CD4-positive, alpha-beta memory T cell (primary cell): ENCODE measurements around the gene PEMT. TPM values are rescaled to one million over a fixed set of nuclear protein-coding genes. Genes with fewer than 3 reads are reported as not detected.

ENCODE experiments used
- CTCF ChIA-PET: fragments of 350-600 bp; sonication (Branson Sonifier 250); formaldehyde crosslinking; loops from one replicate; lab custom pipeline; 2021; ENCODE audit warnings: inconsistent platforms; ENCODE audit not compliant: partially characterized antibody; lab: Charles Lee
- POLR2A ChIA-PET: fragments of 350-600 bp; sonication (Branson Sonifier 250); formaldehyde crosslinking; loops from one replicate; lab custom pipeline; 2021; ENCODE audit not compliant: partially characterized antibody; lab: Charles Lee
- DNase-seq, 5 donors: peaks; one replicate each; pipeline versions ENCODE4 v3.0.0 to v3.0.0-alpha.2; 2020 to 2022; ENCODE audit warnings: mixed read lengths in 1 of 5
- H3K27ac ChIP-seq: one replicate; pipeline ENCODE4 v1.7.0; 2013; ENCODE audit warnings: low read depth, low read length
- H3K27me3 ChIP-seq: 2 replicates; pipeline ENCODE4 v1.7.0; 2013; ENCODE audit warnings: mild to moderate bottlenecking, low read length, moderate library complexity; ENCODE audit not compliant: insufficient read depth
- H3K36me3 ChIP-seq: 2 replicates; pipeline ENCODE4 v1.7.0; 2013; ENCODE audit warnings: mild to moderate bottlenecking, low read length, moderate library complexity; ENCODE audit not compliant: insufficient read depth
- H3K4me1 ChIP-seq: 2 replicates; pipeline ENCODE4 v1.7.0; 2013; ENCODE audit warnings: mild to moderate bottlenecking, low read length, moderate library complexity; ENCODE audit not compliant: insufficient read depth
- H3K4me3 ChIP-seq, 2 donors: one replicate each; pipeline ENCODE4 v1.7.0; 2013; ENCODE audit warnings: low read length in 2 of 2, mild to moderate bottlenecking in 1 of 2
- H3K9me3 ChIP-seq, 2 donors: one replicate each; pipeline ENCODE4 v1.7.0; 2013; ENCODE audit warnings: low read length in 2 of 2, control low read depth in 1 of 2; ENCODE audit not compliant: control insufficient read depth in 1 of 2
- H3K27ac Mint-ChIP-seq, 7 donors: one replicate each; pipeline ENCODE4 v1.8.0; 2020 to 2021; ENCODE audit warnings: mixed read lengths in 7 of 7, mild to moderate bottlenecking in 6 of 7, inconsistent platforms in 3 of 7, moderate library complexity in 3 of 7
- H3K27me3 Mint-ChIP-seq, 2 donors: one replicate each; pipeline ENCODE4 v1.8.0; 2020 to 2021; ENCODE audit warnings: mixed read lengths in 2 of 2
- H3K36me3 Mint-ChIP-seq, 2 donors: one replicate each; pipeline ENCODE4 v1.8.0; 2020 to 2021; ENCODE audit warnings: mixed read lengths in 2 of 2, inconsistent platforms in 1 of 2, mild to moderate bottlenecking in 1 of 2
- H3K4me1 Mint-ChIP-seq, 4 donors: one replicate each; pipeline ENCODE4 v1.8.0; 2020 to 2021; ENCODE audit warnings: mixed read lengths in 4 of 4, mild to moderate bottlenecking in 1 of 4
- H3K4me3 Mint-ChIP-seq, 8 donors: one replicate each; pipeline ENCODE4 v1.8.0; 2020 to 2021; ENCODE audit warnings: mixed read lengths in 8 of 8, mild to moderate bottlenecking in 7 of 8, moderate library complexity in 6 of 8, inconsistent platforms in 3 of 8
- H3K9me3 Mint-ChIP-seq, 8 donors: one replicate each; pipeline ENCODE4 v1.8.0; 2020 to 2021; ENCODE audit warnings: mixed read lengths in 8 of 8, mild to moderate bottlenecking in 5 of 8, inconsistent platforms in 3 of 8, moderate library complexity in 1 of 8
- intact Hi-C: fragments of 100-400 bp; cut with micrococcal nuclease; formaldehyde crosslinking; loops from one replicate; pipeline ENCODE4 v1.15.1; 2023
- polyA plus RNA-seq, 2 donors: library from polyadenylated mRNA; unstranded; fragments of 300-500 nt; fragmentation: Illumina TruSeq; gene quantifications; one replicate each; pipeline ENCODE4 v1.2.3, GENCODE V29; 2021
- total RNA-seq, 2 experiments: library from RNA; stranded (reverse); gene quantifications; one replicate each; pipeline ENCODE4 v1.2.3, GENCODE V29; 2021

PEMT gene
- total and polyA plus RNA-seq, 4 experiments from 2014 or later: 11.6 to 39.0 (median 19.5) TPM

DNA sequence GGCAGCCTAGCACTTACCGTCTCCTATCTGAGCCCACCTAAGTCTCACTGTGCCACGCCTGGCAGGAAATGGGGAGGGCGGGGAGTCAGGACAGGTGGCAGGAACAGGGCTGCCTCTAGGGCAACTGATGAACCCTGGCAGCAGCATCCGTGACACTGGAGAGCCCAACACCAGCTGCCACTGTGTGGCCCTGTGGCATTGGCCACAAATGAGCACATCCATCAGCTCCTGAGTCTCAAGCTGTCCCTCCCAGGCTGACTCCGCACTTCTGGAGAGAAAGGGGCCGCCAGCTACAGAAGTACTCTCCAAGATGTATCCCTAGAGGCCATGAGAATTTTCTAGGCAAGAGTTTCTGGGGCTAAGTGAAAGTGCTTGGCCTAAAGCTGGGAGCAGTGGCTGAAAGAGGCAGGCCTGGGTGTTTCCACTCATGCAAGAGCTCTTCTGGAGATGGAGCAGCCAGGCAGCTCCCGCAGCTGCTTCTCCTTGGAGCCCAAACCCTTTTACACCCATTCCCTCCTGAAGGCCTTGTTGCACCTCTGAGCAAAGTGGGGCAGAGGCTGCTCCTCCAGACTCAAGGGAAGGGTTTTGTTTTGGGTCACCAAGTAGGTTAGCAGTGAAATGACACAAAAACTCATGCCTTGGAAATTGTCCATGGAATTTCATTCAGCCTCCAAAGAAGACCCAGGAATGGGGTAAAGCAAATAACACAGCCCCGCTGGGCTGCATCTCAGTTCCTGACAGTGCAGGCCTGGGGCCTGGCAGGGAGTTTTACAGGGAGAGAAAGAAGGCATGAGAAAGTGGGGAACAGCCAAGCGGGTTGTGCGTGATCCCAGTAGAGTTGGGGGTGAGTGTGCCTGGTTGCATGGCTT lies 25.8 kb downstream of the PEMT start:
- intact Hi-C loops: no loop called here
- ChIA-PET POLR2A (interaction anchor here (1.4 kb wide), 1 partner anchor 26 kb away, joined by 3 read pairs; the partner anchor contains the start of gene PEMT), CTCF (no interaction called here)
- H3K27me3 Mint-ChIP-seq: no peaks in the 10 kb centered on the region
- Histone ChIP-seq H3K9me3 (no peaks in the 10 kb centered on the region), H3K27me3 (no peaks in the 10 kb centered on the region), H3K4me1 (no peaks in the 10 kb centered on the region), H3K27ac (no peak overlapping the region), H3K4me3 (no peak overlapping the region), H3K36me3 (no peaks in the 10 kb centered on the region)
- H3K9me3 Mint-ChIP-seq: no peaks in the 10 kb centered on the region
- H3K4me3 Mint-ChIP-seq: no peak overlapping the region
- DNase-seq: no peak
- peaks cover 0 to 4% of the 10 kb centered on the region in 2 donors for H3K36me3 Mint-ChIP-seq
- H3K4me1 Mint-ChIP-seq: peaks cover 0 to 5% (median 0%) of the 10 kb centered on the region in 4 donors
- peak overlapping the region in 1 of 7 donors; percentile 42 for H3K27ac Mint-ChIP-seq

DNA sequence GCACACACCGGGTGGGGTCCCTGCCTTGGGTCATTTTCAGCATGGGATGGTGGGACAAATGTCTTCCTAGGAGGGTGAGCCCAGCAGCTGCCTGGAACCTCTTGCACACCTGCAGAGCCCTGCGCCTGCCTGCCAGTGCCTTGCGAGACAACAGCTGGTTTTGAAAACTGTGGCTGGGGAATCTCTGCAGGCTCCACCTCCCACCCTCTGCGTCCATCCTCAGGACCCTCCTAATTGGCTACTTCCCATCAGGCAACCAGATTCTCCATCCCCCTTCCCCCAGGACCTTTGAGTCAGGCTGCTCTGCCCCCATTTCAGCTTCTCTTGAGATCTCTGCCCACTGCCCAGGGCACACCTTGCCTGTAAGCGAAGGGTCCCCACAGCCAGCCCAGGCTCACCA lies 26.6 kb downstream of the PEMT start:
- Mint-ChIP-seq H3K36me3 (no peaks in the 10 kb centered on the region), H3K27ac (peak overlapping the region in 1 of 7 donors; percentile 46), H3K4me1 (peaks cover 0 to 5% (median 0%) of the 10 kb centered on the region in 4 donors), H3K4me3 (no peak overlapping the region), H3K27me3 (no peaks in the 10 kb centered on the region), H3K9me3 (no peaks in the 10 kb centered on the region)
- H3K27me3 ChIP-seq: no peaks in the 10 kb centered on the region
- H3K27ac ChIP-seq: no peak overlapping the region
- ChIA-PET POLR2A (interaction anchor here (1.4 kb wide), 1 partner anchor 27 kb away, joined by 3 read pairs; the partner anchor contains the start of gene PEMT), CTCF (no interaction called here)
- no peak overlapping the region for H3K4me3 ChIP-seq
- DNase-seq: no peak
- no peaks in the 10 kb centered on the region for H3K36me3 ChIP-seq
- H3K9me3 ChIP-seq: no peaks in the 10 kb centered on the region
- intact Hi-C loops: no loop called here
- no peaks in the 10 kb centered on the region for H3K4me1 ChIP-seq

DNA sequence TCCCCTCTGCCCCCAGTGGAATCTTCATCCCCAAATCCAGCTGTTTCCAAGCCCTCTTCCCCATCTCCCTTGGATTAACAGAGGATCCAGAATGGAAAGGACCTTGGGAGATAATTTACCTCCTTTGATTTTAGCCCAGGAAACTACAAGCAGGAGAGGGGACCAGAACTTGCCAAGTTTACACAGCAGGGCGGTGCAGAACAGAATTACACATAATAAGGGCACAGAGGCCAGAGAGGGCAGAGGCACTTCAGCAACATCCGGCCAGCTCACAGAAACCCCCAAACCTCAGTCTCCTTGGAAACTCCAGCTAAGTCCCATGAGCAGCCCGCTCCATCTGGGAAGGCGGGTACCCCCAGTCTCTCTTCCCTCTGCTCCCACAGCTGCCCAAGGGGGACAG lies 27.2 kb downstream of the PEMT start:
- Histone ChIP-seq H3K9me3 (no peaks in the 10 kb centered on the region), H3K27me3 (no peaks in the 10 kb centered on the region), H3K4me1 (no peaks in the 10 kb centered on the region), H3K4me3 (no peak overlapping the region), H3K27ac (no peak overlapping the region), H3K36me3 (no peaks in the 10 kb centered on the region)
- Mint-ChIP-seq H3K36me3 (no peaks in the 10 kb centered on the region), H3K4me3 (no peak overlapping the region), H3K9me3 (no peaks in the 10 kb centered on the region), H3K27me3 (no peaks in the 10 kb centered on the region), H3K4me1 (peaks cover 0 to 5% (median 0%) of the 10 kb centered on the region in 4 donors), H3K27ac (peak overlapping the region in 2 of 7 donors; percentile 15 to 29)
- ChIA-PET CTCF (no interaction called here), POLR2A (interaction anchor here (1.4 kb wide), 1 partner anchor 27 kb away, joined by 3 read pairs; the partner anchor contains the start of gene PEMT)
- intact Hi-C loops: no loop called here
- no peak for DNase-seq

DNA sequence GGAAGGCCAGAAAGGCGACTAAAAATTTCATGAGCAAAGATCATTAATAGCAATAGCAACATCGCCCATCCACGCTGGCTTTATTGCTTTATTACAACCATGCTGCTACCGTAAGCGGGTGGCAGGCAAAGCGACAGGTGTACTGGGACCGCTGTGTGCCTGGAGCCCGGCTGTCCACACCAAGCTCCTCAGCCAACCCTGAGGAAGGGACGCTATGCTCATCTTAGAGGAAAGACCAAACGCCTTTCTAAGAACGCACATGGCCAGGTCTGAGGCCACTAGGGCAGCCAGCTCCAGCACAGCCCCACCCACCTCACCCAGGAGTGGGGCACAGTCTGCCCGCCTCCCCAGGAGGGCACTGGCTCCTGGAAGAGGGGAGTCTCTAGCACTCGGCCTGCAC lies 28.0 kb downstream of the PEMT start:
- Mint-ChIP-seq H3K9me3 (no peaks in the 10 kb centered on the region), H3K4me3 (no peak overlapping the region), H3K27me3 (no peaks in the 10 kb centered on the region), H3K27ac (no peak overlapping the region), H3K4me1 (peaks cover 0 to 5% (median 0%) of the 10 kb centered on the region in 4 donors), H3K36me3 (no peaks in the 10 kb centered on the region)
- CTCF ChIA-PET: interaction anchor here (1.0 kb wide), 1 partner anchor 67 kb away, joined by 3 read pairs; the partner anchor contains the start of gene RASD1
- H3K4me3 ChIP-seq: no peak overlapping the region
- no peaks in the 10 kb centered on the region for H3K9me3 ChIP-seq
- DNase-seq: no peak
- no peaks in the 10 kb centered on the region for H3K36me3 ChIP-seq
- intact Hi-C loops: no loop called here
- no peak overlapping the region for H3K27ac ChIP-seq
- H3K4me1 ChIP-seq: no peaks in the 10 kb centered on the region
- H3K27me3 ChIP-seq: no peaks in the 10 kb centered on the region
- POLR2A ChIA-PET: no interaction called here

DNA sequence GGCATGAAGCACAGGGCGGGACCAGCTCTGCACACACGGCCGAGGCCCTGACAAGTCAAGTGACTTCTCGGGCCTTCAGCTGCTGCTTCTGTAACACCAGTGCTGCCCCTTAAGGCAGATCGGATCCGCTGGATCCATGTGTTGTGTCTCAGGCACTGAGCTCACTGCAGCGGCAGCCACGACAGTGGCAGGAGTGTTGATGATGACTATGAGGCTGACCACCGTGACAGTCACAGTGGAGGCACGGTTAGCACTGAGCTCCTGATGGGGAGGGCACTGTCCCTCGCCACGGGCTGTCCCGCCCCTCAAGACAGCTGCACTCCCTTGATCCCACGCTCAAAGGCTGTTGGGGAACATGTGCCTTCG lies 29.4 kb downstream of the PEMT start:
- ChIA-PET POLR2A (no interaction called here), CTCF (no interaction called here)
- no peak for DNase-seq
- Mint-ChIP-seq H3K9me3 (no peaks in the 10 kb centered on the region), H3K4me3 (no peak overlapping the region), H3K36me3 (no peaks in the 10 kb centered on the region), H3K27me3 (no peaks in the 10 kb centered on the region), H3K4me1 (peaks cover 0 to 4% (median 0%) of the 10 kb centered on the region in 4 donors), H3K27ac (no peak overlapping the region)
- no peaks in the 10 kb centered on the region for H3K4me1 ChIP-seq
- no peaks in the 10 kb centered on the region for H3K9me3 ChIP-seq
- H3K4me3 ChIP-seq: no peak overlapping the region
- intact Hi-C loops: no loop called here
- no peak overlapping the region for H3K27ac ChIP-seq
- no peaks in the 10 kb centered on the region for H3K27me3 ChIP-seq
- no peaks in the 10 kb centered on the region for H3K36me3 ChIP-seq

DNA sequence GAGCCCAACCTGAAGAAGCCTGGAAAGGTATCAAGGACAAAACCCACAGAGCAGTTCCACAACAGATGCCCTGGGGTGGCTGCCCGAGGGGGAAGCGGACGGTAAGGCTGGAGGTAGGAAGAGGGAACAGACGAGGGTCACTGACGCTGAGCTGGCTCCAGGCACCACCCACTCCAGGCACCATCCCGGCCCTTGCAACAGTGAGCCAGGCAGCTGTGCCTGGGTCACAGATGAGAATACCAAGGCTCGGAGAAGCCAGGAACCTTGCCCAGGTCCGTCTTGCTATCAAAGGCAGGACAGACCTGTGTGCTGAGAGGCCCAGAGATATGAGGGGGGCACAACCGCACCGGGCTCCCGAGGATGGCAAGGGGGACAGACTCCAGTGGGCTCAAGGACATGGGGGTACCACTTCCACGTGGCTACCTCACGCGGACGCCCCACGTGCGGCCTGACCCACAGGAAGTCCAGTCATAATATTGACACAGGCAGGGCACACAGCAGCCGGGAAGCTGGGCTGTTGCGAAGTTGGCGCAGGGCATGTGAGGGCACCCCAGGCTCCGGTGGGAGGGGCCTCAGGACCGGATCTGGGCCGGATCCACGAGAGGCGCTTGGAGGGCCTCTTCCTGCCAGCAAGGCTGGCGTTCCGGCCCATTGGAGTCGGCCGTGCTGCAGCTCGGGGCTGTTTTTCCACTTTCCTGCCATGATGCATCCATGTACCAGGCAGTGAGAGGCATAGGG lies 29.9 kb downstream of the PEMT start:
- no peak overlapping the region for H3K4me3 ChIP-seq
- Mint-ChIP-seq H3K4me3 (no peak overlapping the region), H3K27ac (peak overlapping the region in 2 of 7 donors; percentile 37 to 48), H3K27me3 (no peaks in the 10 kb centered on the region), H3K36me3 (no peaks in the 10 kb centered on the region), H3K4me1 (peaks cover 0 to 4% (median 0%) of the 10 kb centered on the region in 4 donors), H3K9me3 (no peaks in the 10 kb centered on the region)
- intact Hi-C loops: no loop called here
- no peaks in the 10 kb centered on the region for H3K9me3 ChIP-seq
- CTCF ChIA-PET: no interaction called here
- H3K27ac ChIP-seq: no peak overlapping the region
- no peak for DNase-seq
- H3K36me3 ChIP-seq: no peaks in the 10 kb centered on the region
- POLR2A ChIA-PET: no interaction called here
- no peaks in the 10 kb centered on the region for H3K4me1 ChIP-seq
- no peaks in the 10 kb centered on the region for H3K27me3 ChIP-seq

DNA sequence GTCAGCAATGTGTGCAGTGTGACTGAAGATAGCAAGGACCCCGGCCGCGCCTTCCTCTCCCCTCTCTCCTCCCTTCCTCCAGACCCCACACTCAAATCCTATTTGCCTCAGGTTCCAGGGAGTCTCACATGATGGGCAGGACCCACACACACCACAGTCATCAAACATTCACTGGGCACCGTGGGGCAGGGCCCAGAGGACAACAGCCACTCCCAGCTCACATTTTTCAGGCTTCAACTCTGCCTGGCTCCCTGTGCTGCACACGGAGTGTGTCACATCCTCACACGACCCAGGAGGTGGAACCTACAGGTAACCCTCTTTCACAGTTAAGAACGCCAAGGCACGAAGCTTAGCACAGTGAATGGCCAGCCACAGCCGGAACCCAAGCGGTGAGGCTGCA lies 30.5 kb downstream of the PEMT start:
- Histone ChIP-seq H3K4me3 (no peak overlapping the region), H3K27ac (no peak overlapping the region), H3K4me1 (no peaks in the 10 kb centered on the region), H3K36me3 (no peaks in the 10 kb centered on the region), H3K27me3 (no peaks in the 10 kb centered on the region), H3K9me3 (no peaks in the 10 kb centered on the region)
- Mint-ChIP-seq H3K4me1 (peaks cover 0 to 2% (median 0%) of the 10 kb centered on the region in 4 donors), H3K27me3 (no peaks in the 10 kb centered on the region), H3K4me3 (no peak overlapping the region), H3K9me3 (no peaks in the 10 kb centered on the region), H3K36me3 (no peaks in the 10 kb centered on the region), H3K27ac (peak overlapping the region in 1 of 7 donors; percentile 37)
- intact Hi-C loops: no loop called here
- no peak for DNase-seq
- ChIA-PET POLR2A (no interaction called here), CTCF (no interaction called here)
